ENCODE data around the gene RNF34.

The RNF34 gene

DNA sequence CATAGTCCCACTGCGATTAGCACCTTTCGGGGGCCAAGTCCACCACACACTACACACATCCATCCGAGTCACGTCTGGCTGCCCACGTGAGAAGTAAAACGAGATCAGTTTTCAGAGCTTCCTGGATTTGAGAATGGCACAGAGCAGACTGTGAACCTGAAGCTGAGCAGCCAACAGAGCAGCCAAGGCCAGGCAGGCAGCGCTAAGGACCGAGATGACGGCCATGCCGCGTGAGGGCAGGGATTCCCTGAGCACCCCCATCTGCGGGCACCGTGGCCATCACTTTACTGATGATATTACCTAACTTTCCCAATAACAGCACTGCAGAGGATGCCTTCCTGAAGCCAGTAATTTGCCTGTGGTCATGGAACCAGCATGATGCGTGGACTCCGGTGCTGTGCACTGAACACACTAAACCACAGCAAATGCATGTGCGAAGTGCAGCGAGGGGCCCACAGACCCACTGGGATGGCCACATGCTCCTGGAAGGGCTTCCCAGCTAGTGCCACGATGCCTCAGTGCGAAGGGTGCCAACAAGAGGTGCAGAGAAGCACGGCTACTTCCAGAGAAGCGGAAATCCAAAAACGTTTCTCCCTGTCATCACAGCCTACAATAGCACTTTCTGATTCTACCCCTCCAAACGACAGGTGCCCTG lies 56.0 kb downstream of the RNF34 start:
- Mint-ChIP-seq H3K4me3 (no peak overlapping the region), H3K27ac (peak overlapping the region; percentile 8), H3K4me1 (ENCODE audit: low read depth) (peaks cover 18% of the 10 kb centered on the region)

DNA sequence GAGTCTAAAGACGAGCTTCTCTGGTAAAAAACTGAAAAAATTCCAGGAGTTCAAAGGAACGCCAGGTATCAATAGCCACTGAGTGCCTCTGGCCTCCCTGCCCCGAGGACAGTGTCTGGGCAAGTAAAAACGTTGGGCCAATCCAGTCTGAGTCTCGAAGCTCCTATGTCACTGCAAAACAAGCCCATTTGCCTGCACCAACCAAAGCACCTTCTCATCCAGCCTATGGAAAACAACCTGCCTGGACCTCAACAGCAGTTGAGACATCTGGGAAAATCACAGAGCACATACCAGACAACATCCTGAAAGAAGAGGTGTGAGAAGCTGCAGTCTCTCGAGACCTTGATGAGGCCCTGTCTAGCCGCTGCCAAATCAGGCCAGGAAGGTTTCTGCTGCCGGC lies 56.6 kb downstream of the RNF34 start:
- H3K27ac Mint-ChIP-seq: no peak overlapping the region
- no peaks in the 10 kb centered on the region for H3K27me3 Mint-ChIP-seq (ENCODE audit: low read depth)
- H3K36me3 Mint-ChIP-seq (ENCODE audit: low read depth): peaks cover 6% of the 10 kb centered on the region
- H3K4me3 Mint-ChIP-seq: no peak overlapping the region
- no peaks in the 10 kb centered on the region for H3K9me3 Mint-ChIP-seq
- H3K4me1 Mint-ChIP-seq (ENCODE audit: low read depth): peaks cover 21% of the 10 kb centered on the region

More for the DNA sequence above, 56.0 kb downstream of the RNF34 start:
- H3K27me3 Mint-ChIP-seq (ENCODE audit: low read depth): no peaks in the 10 kb centered on the region
- H3K9me3 Mint-ChIP-seq: no peaks in the 10 kb centered on the region
- H3K36me3 Mint-ChIP-seq (ENCODE audit: low read depth): peaks cover 10% of the 10 kb centered on the region

DNA sequence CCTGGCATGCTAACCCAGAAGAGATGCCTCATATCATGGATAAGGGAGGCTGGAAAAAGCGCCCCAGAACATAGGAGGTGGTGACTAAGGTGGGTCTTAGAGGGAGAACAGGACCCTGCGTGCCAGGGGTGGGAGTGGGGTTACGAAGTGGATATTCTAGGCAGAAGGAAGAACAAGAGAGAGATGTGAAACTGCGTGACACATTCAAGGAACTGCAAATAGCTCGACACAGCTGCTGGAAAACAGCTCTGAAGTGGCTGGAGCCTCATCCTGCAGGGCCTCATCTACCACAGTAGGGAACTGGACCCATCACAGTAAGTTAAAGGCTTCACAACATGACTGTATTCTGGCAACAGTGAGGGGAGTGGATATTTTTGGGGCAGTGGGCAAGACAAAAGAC lies 61.1 kb downstream of the RNF34 start:
- Mint-ChIP-seq H3K27me3 (ENCODE audit: low read depth) (no peaks in the 10 kb centered on the region), H3K27ac (no peak overlapping the region), H3K4me3 (no peak overlapping the region), H3K4me1 (ENCODE audit: low read depth) (peaks cover 30% of the 10 kb centered on the region), H3K36me3 (ENCODE audit: low read depth) (no peaks in the 10 kb centered on the region), H3K9me3 (no peaks in the 10 kb centered on the region)

DNA sequence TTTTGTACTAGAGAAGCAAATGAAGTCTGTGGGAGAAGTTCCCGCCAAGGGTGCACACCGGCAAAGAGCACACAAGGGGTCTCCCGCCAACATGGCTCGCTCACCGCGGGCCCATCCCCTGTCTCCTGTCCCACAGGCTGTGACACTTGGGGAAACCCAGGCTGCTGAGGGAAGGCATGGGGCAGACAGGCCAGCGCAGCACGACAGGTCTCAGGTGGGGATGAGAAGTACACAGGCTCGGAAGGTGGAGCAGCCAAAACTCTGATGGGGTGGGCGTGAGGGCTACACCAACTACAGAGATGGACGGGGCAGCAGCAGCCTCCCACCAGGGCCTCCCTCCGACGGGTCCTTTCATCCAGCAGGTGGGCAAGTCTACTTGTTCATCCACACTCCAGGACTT lies 64.4 kb downstream of the RNF34 start:
- peaks cover 33% of the 10 kb centered on the region for H3K4me1 Mint-ChIP-seq (ENCODE audit: low read depth)
- H3K4me3 Mint-ChIP-seq: no peak overlapping the region
- H3K36me3 Mint-ChIP-seq (ENCODE audit: low read depth): no peaks in the 10 kb centered on the region
- no peak overlapping the region for H3K27ac Mint-ChIP-seq
- peaks cover 4% of the 10 kb centered on the region for H3K27me3 Mint-ChIP-seq (ENCODE audit: low read depth)
- no peaks in the 10 kb centered on the region for H3K9me3 Mint-ChIP-seq

- H3K27ac Mint-ChIP-seq: peak overlapping the region; percentile 87
- peaks cover 11% of the 10 kb centered on the region for H3K27me3 Mint-ChIP-seq (ENCODE audit: low read depth)
- H3K4me3 Mint-ChIP-seq: peak overlapping the region; percentile 94
- no peaks in the 10 kb centered on the region for H3K36me3 Mint-ChIP-seq (ENCODE audit: low read depth)
- no peaks in the 10 kb centered on the region for H3K9me3 Mint-ChIP-seq
- peaks cover 25% of the 10 kb centered on the region for H3K4me1 Mint-ChIP-seq (ENCODE audit: low read depth)
Measured at GRCh38 chr12:121465921-121466793, 66.2 kb downstream of the RNF34 start.

DNA sequence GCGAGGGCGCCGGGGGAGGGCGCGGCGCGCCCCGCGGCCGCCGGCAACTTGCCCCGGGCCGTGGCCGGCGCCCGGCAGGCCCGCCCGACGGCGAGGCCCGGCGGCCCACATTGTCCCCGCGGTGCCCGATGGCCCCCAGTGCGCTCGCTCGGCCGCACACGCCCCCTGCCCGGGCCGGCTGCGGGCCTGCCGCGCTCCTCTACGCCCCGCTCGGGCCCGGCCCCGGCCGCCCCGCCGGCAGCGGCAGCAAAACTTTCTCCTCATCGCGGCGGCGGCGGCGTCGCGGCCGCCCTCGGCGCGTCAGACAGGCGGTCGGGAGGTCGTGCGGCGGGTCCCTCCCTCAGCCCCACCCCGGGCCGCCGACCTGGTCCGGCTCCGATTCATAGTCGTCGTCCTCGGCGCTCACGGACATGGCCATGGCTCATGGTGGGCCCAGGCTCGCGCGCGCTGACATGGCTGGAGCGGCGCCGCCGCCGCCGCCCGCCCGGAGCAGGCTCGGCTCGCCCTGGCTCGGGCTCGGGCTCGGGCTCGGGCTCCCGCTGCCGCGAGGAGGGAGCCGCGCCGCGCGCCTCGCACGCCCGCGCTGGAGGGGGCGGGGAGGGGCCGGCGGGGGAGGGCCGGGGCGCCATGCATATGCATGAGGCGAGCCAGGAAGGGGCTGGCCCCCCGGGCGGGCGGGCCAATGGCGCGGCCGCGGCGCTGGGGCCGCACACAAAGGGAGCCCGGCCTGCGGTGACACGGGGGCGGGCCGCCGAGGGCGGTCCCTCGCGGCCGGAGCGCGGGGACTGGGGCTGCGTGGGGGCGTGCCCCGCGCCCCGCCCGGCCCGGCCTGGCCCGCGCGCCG lies 67.1 kb downstream of the RNF34 start:
- Mint-ChIP-seq H3K9me3 (no peaks in the 10 kb centered on the region), H3K27ac (no peak overlapping the region), H3K27me3 (ENCODE audit: low read depth) (peaks cover 15% of the 10 kb centered on the region), H3K36me3 (ENCODE audit: low read depth) (no peaks in the 10 kb centered on the region), H3K4me1 (ENCODE audit: low read depth) (peaks cover 19% of the 10 kb centered on the region), H3K4me3 (no peak overlapping the region)

DNA sequence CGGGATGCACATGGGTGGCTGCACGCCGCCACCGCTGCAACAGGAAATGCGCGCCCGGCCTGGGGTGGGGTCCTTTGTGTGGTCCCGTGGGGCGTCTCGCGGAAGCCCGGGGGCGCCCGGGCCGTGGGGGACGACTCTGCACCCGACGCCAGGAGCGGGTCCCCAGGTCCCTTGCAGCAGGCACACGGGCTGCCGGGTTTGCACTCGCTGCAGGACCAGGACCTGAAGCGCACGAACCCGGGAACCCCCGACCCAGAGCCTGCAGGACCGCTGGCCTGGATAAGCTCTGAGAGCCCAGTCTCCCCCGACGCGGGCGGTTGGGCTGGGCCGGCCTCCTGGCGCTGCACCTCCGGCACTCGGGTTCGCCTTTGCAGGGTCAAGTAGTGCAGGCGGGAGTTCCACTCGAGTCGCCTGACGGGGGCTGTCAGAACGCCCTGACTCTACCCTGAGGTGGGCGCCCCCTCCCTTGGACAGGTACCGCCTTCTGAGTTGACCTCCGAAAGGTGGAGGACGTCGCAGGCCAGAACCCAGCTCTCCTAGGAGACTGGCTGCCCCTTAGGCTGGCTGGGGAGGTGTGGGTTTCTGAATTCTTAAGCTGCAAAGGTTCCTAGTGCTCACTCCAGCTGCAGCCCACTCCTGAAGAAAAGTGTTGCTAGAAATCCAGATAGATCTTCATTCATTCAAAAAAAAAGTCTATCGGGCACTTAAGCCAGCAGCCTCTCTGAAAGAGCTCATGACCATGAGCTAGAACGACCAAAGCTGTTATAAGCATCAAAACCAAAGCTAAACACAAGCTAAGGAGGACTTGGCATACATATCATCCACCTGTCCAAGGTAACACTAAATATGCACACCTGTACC lies 68.0 kb downstream of the RNF34 start:
- H3K27me3 Mint-ChIP-seq (ENCODE audit: low read depth): peaks cover 15% of the 10 kb centered on the region

DNA sequence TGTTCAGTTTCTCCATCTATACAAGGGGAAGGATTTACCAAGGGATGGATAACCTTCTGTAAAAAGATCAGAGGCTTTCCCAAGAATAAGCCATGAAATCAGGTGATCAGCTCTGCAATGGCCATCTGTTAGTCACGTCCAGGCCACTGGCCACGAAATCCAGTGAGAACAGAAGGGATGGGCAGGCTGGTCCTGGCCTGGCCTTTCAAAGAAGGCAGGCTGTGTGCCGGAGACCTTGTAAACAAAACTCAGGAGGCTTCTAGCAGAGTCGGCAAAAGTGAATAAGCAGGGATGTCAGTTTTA lies 68.5 kb downstream of the RNF34 start:
- Mint-ChIP-seq H3K4me3 (no peak overlapping the region), H3K27ac (no peak overlapping the region), H3K27me3 (ENCODE audit: low read depth) (peaks cover 15% of the 10 kb centered on the region), H3K4me1 (ENCODE audit: low read depth) (peaks cover 17% of the 10 kb centered on the region), H3K36me3 (ENCODE audit: low read depth) (no peaks in the 10 kb centered on the region), H3K9me3 (no peaks in the 10 kb centered on the region)

More for the DNA sequence above, 68.0 kb downstream of the RNF34 start:
- no peaks in the 10 kb centered on the region for H3K9me3 Mint-ChIP-seq
- H3K36me3 Mint-ChIP-seq (ENCODE audit: low read depth): no peaks in the 10 kb centered on the region
- H3K4me3 Mint-ChIP-seq: no peak overlapping the region
- H3K4me1 Mint-ChIP-seq (ENCODE audit: low read depth): peaks cover 17% of the 10 kb centered on the region
- H3K27ac Mint-ChIP-seq: no peak overlapping the region

DNA sequence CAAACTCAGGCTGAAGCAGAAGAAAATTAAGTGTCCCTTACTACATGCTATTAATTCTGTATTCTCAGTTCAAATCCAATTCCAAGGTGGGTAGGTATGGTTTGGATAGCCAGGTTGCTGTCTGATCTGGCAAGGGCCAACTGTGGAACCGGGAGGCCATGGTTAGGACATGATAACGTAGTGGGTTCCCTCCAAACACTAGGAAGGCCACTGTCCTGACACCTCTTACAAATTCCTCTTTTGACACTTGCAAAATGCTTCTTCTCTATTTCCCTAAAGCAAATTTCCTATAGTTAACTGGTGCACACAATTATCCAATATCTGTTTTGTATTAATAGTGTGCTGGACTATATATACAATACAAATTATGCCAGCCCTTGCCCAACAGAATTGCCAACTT lies 70.8 kb downstream of the RNF34 start:
- no peaks in the 10 kb centered on the region for H3K9me3 Mint-ChIP-seq
- no peak overlapping the region for H3K27ac Mint-ChIP-seq
- H3K27me3 Mint-ChIP-seq (ENCODE audit: low read depth): peaks cover 15% of the 10 kb centered on the region
- no peaks in the 10 kb centered on the region for H3K36me3 Mint-ChIP-seq (ENCODE audit: low read depth)
- no peak overlapping the region for H3K4me3 Mint-ChIP-seq
- peaks cover 8% of the 10 kb centered on the region for H3K4me1 Mint-ChIP-seq (ENCODE audit: low read depth)

GRCh38 chr12:121472150-121472905 lies 72.4 kb downstream of the RNF34 start:
- H3K9me3 Mint-ChIP-seq: no peaks in the 10 kb centered on the region
- H3K36me3 Mint-ChIP-seq (ENCODE audit: low read depth): no peaks in the 10 kb centered on the region
- peaks cover 2% of the 10 kb centered on the region for H3K4me1 Mint-ChIP-seq (ENCODE audit: low read depth)
- peaks cover 15% of the 10 kb centered on the region for H3K27me3 Mint-ChIP-seq (ENCODE audit: low read depth)
- no peak overlapping the region for H3K4me3 Mint-ChIP-seq
- H3K27ac Mint-ChIP-seq: no peak overlapping the region
